SU-DHL-6 (cell line): ENCODE measurements around the gene KMT2B.

Source experiments
- CTCF ChIP-seq: fragments of 200-600 bp; sonication (generic); IDR thresholded peaks from one replicate; pipeline ENCODE4 v1.5.1; 2017; ENCODE audit warnings: antibody characterized with exemption, mild to moderate bottlenecking, low read length, moderate library complexity; ENCODE audit not compliant: insufficient read depth, poor library complexity, severe bottlenecking
- EZH2phosphoT487 ChIP-seq: fragments of 200-600 bp; sonication (generic), shearing (Covaris generic); conservative IDR thresholded peaks from 2 replicates; pipeline ENCODE4 v1.6.1; 2018; ENCODE audit warnings: mild to moderate bottlenecking, antibody characterized with exemption, low read length, moderate library complexity, mixed read lengths

- TF ChIP-seq CTCF (no peak), EZH2phosphoT487 (no peak)
Measured at GRCh38 chr19:35774274-35775045, 56.7 kb downstream of the KMT2B start.
